ENCODE data around the gene TRDMT1.
A peak's percentile ranks its signal among the peaks of the same experiment; 100 is the strongest.

TRDMT1 gene

GRCh38 chr10:17209302-17209701 lies 7.8 kb upstream of the TRDMT1 start:
- DNase-seq, result no peak

GRCh38 chr10:17208476-17208875 lies 7.0 kb upstream of the TRDMT1 start:
- DNase-seq, result no peak

GRCh38 chr10:17206210-17206709 lies 4.8 kb upstream of the TRDMT1 start:
- DNase-seq, result peak; percentile 77 to 84

- no peak for DNase-seq
These were observed 1.9 kb upstream of the TRDMT1 start for GRCh38 chr10:17203416-17203815.

- no peak for DNase-seq
These were observed 1.5 kb upstream of the TRDMT1 start for GRCh38 chr10:17202999-17203398.

GRCh38 chr10:17202506-17202905 lies 1.0 kb upstream of the TRDMT1 start:
- no peak for DNase-seq

- no peak for DNase-seq
These were observed 283 bp upstream of the TRDMT1 start for GRCh38 chr10:17201794-17202116.

GRCh38 chr10:17200001-17200911 lies 1.2 kb downstream of the TRDMT1 start:
- DNase-seq, result peak in 1 of 2 donors; percentile 30

GRCh38 chr10:17199351-17199804 lies 2.1 kb downstream of the TRDMT1 start:
- no peak for DNase-seq

GRCh38 chr10:17196573-17196972 lies 4.9 kb downstream of the TRDMT1 start:
- no peak for DNase-seq

GRCh38 chr10:17196045-17196444 lies 5.4 kb downstream of the TRDMT1 start:
- no peak for DNase-seq

GRCh38 chr10:17195083-17195482 lies 6.4 kb downstream of the TRDMT1 start:
- no peak for DNase-seq

GRCh38 chr10:17190602-17191001 lies 10.9 kb downstream of the TRDMT1 start:
- no peak for DNase-seq

GRCh38 chr10:17188644-17189172 lies 12.8 kb downstream of the TRDMT1 start:
- no peak for DNase-seq

- DNase-seq, result no peak
These were observed 15.6 kb downstream of the TRDMT1 start for GRCh38 chr10:17185873-17186272.

GRCh38 chr10:17183110-17183509 lies 18.4 kb downstream of the TRDMT1 start:
- no peak for DNase-seq

GRCh38 chr10:17181751-17182150 lies 19.7 kb downstream of the TRDMT1 start:
- DNase-seq, result no peak

- no peak for DNase-seq
These were observed 20.4 kb downstream of the TRDMT1 start for GRCh38 chr10:17181110-17181509.

GRCh38 chr10:17179002-17179401 lies 22.5 kb downstream of the TRDMT1 start:
- no peak for DNase-seq

- no peak for DNase-seq
These were observed 23.5 kb downstream of the TRDMT1 start for GRCh38 chr10:17178006-17178405.

GRCh38 chr10:17177014-17177413 lies 24.5 kb downstream of the TRDMT1 start:
- no peak for DNase-seq

GRCh38 chr10:17176091-17176490 lies 25.4 kb downstream of the TRDMT1 start:
- no peak for DNase-seq

GRCh38 chr10:17175551-17175950 lies 25.9 kb downstream of the TRDMT1 start:
- DNase-seq, result peak in 1 of 2 donors; percentile 9

GRCh38 chr10:17174626-17175025 lies 26.8 kb downstream of the TRDMT1 start:
- no peak for DNase-seq
